Measurements from ENCODE around the gene GPC1.
"Not testable (repeated sequence)": the region's sequence is repeated elsewhere in the genome, so short reads cannot be mapped to it uniquely, and the experiment has no call there.

GPC1 gene

GRCh38 chr2:240467149-240467642, 31.7 kb downstream of the GPC1 start:
- no peak for DNase-seq (ENCODE audit: low read depth in 3 of 3)

GRCh38 chr2:240467659-240468302, 32.3 kb downstream of the GPC1 start:
- no peak for DNase-seq (ENCODE audit: low read depth in 3 of 3)

- DNase-seq (ENCODE audit: low read depth in 3 of 3): no peak
Observed at GRCh38 chr2:240468303-240469238, 33.1 kb downstream of the GPC1 start.

GRCh38 chr2:240469239-240469636, 33.8 kb downstream of the GPC1 start:
- DNase-seq (ENCODE audit: low read depth in 3 of 3): no peak

- no peak for DNase-seq (ENCODE audit: low read depth in 3 of 3)
Observed at GRCh38 chr2:240469740-240470139, 34.3 kb downstream of the GPC1 start.

GRCh38 chr2:240472078-240472790, 36.8 kb downstream of the GPC1 start:
- no peak for DNase-seq (ENCODE audit: low read depth in 3 of 3)

GRCh38 chr2:240473211-240473610, 37.7 kb downstream of the GPC1 start:
- DNase-seq (ENCODE audit: low read depth in 3 of 3): no peak

- DNase-seq (ENCODE audit: low read depth in 3 of 3): no peak
Observed at GRCh38 chr2:240477916-240478315, 42.5 kb downstream of the GPC1 start.

GRCh38 chr2:240478346-240479110, 43.1 kb downstream of the GPC1 start:
- no peak for DNase-seq (ENCODE audit: low read depth in 3 of 3)

- DNase-seq (ENCODE audit: low read depth in 3 of 3): no peak
Observed at GRCh38 chr2:240479111-240479501, 43.6 kb downstream of the GPC1 start.

- DNase-seq (ENCODE audit: low read depth in 3 of 3): no peak
Observed at GRCh38 chr2:240480834-240481623, 45.6 kb downstream of the GPC1 start.

- no peak for DNase-seq (ENCODE audit: low read depth in 3 of 3)
Observed at GRCh38 chr2:240481720-240482119, 46.3 kb downstream of the GPC1 start.

- DNase-seq (ENCODE audit: low read depth in 3 of 3): no peak
Observed at GRCh38 chr2:240482141-240482540, 46.7 kb downstream of the GPC1 start.

GRCh38 chr2:240491483-240491882, 56.0 kb downstream of the GPC1 start:
- no peak for DNase-seq (ENCODE audit: low read depth in 3 of 3)

GRCh38 chr2:240494194-240494793, 58.8 kb downstream of the GPC1 start:
- no peak for DNase-seq (ENCODE audit: low read depth in 3 of 3)

- DNase-seq (ENCODE audit: low read depth in 3 of 3): not testable (repeated sequence)
Observed at GRCh38 chr2:240494942-240495341, 59.5 kb downstream of the GPC1 start.

- not testable (repeated sequence) for DNase-seq (ENCODE audit: low read depth in 3 of 3)
Observed at GRCh38 chr2:240497082-240497481, 61.6 kb downstream of the GPC1 start.

GRCh38 chr2:240498171-240498957, 62.9 kb downstream of the GPC1 start:
- no peak for DNase-seq (ENCODE audit: low read depth in 3 of 3)

GRCh38 chr2:240498958-240499260, 63.4 kb downstream of the GPC1 start:
- no peak for DNase-seq (ENCODE audit: low read depth in 3 of 3)

Measured in stimulated activated CD4-positive, alpha-beta T cell treated with anti-CD3 and anti-CD28 coated beads, TNF-alpha, amount 100 ng/mL, for 48 hours (primary cell).